Tibial nerve (tissue), 4 donors: ENCODE data around the gene CCNDBP1. TPM values are rescaled to one million over a fixed set of nuclear protein-coding genes. Genes with fewer than 3 reads are reported as not detected.
"Not testable (repeated sequence)": the region's sequence is repeated elsewhere in the genome, so short reads cannot be mapped to it uniquely, and the experiment has no call there.

Experiments
- DNase-seq, 2 donors: peaks; one replicate each; pipeline ENCODE4 v3.0.0-alpha.2; 2019; ENCODE audit warnings: low spot score in 2 of 2
- H3K27ac ChIP-seq, 4 donors: fragments of 200-600 bp; sonication (generic) in 3 of 4; one replicate each; pipeline ENCODE4 v1.5.1; 2017 to 2019; ENCODE audit warnings: mild to moderate bottlenecking in 1 of 4
- H3K27me3 ChIP-seq, 2 donors: fragments of 200-600 bp; sonication (generic) in 1 of 2; one replicate each; pipeline versions ENCODE4 v1.5.1 to v1.6.0; 2017 to 2019
- H3K36me3 ChIP-seq, 3 donors: fragments of 200-600 bp; sonication (generic); one replicate each; pipeline ENCODE4 v1.5.1; 2018 to 2019
- H3K4me1 ChIP-seq, 4 donors: fragments of 200-600 bp; sonication (generic) in 3 of 4; one replicate each; pipeline ENCODE4 v1.5.1; 2017 to 2019
- H3K4me3 ChIP-seq, 4 donors: fragments of 200-600 bp; sonication (generic) in 3 of 4; one replicate each; pipeline ENCODE4 v1.5.1; 2017 to 2019; ENCODE audit warnings: mild to moderate bottlenecking in 1 of 4, moderate library complexity in 1 of 4
- H3K9me3 ChIP-seq, 4 donors: fragments of 200-600 bp; sonication (generic) in 3 of 4; one replicate each; pipeline ENCODE4 v1.5.1; 2017 to 2019
- EP300 ChIP-seq, 2 donors: sonication (generic); formaldehyde crosslinking; IDR thresholded peaks; one replicate each; pipeline ENCODE4 v1.6.1; 2017; ENCODE audit warnings: antibody characterized with exemption in 2 of 2, mild to moderate bottlenecking in 1 of 2
- POLR2A ChIP-seq, 2 donors: fragments of 450-650 bp; IDR thresholded peaks; one replicate each; pipeline ENCODE4 v1.6.1; 2017; ENCODE audit warnings: antibody characterized with exemption in 2 of 2, mild to moderate bottlenecking in 2 of 2, moderate library complexity in 2 of 2
- WGBS, 2 donors: methylation state at CpG; one replicate each; pipeline ENCODE4 v1.1.5; 2018; 5-methylcytosine and 5-hydroxymethylcytosine counted together
- total RNA-seq, 4 donors: library from RNA; depleted of rRNA; stranded (reverse); fragments of >200 nt; gene quantifications; one replicate each; pipeline ENCODE4 v1.1.0, GENCODE V29; 2016
- TF ChIP-seq, protein P1 (sequence below), 5 experiments: fragments of 200-600 bp in 3 of 5; fragments of 450-650 bp in 2 of 5; sonication (generic) in 3 of 5; IDR thresholded peaks; one replicate each; pipeline ENCODE4 v1.5.1; 2016 to 2019; ENCODE audit warnings: antibody characterized with exemption in 5 of 5, mild to moderate bottlenecking in 3 of 5, moderate library complexity in 2 of 5

CCNDBP1 gene
- total RNA-seq, 4 donors from 2014 or later, result 59.4 to 171 (median 97.2) TPM

DNA sequence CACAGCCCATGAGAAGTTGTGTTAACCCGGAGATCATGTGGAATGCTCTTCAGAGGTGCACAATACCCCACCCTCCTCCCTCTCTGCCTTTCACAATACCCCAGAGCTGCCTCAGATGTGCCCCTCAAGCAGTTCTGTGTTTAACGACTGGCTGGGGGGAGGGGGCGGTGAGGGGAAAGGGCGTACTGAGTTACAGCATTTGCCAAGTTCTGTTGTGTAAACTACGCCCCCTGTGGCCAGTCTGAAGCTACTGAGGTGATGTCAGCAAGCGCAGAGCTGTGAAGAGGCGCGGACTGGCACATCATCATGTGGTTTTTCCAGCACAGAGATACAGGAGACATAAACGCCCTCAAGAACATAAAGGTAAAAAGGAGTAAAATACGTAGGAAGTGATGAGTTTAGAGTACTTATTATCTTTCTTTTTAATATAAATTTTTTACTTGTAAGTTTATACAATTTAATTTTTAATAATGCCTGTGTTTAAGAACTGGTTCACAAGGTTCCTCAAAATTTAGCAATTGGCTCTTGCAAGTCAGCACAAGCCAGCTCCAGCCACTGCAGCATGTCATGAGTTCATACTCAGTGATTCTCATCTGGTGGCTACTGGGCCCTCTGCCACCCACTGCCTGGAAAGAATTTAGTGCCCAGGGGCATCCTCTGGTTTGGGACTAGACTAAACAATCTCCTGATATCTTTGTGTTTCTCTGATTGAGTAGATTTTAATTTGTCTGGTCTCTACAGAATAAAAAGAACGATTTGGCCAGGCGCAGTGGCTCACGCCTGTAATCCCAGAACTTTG is 33.9 kb downstream of the CCNDBP1 start:
- Histone ChIP-seq H3K36me3 (no peaks in the 10 kb centered on the region), H3K4me1 (no peaks in the 10 kb centered on the region), H3K27me3 (no peaks in the 10 kb centered on the region), H3K27ac (no peak overlapping the region), H3K4me3 (no peak overlapping the region), H3K9me3 (peaks cover 0 to 3% (median 0%) of the 10 kb centered on the region in 4 donors)
- 37 to 43% methylated on average over 13 of the region's 13 CpGs for WGBS, 2 donors
- DNase-seq, result no peak
- no peak for TF ChIP-seq EP300 (IDR thresholded peaks at IDR 0.05)
- TF ChIP-seq, protein P1, sequence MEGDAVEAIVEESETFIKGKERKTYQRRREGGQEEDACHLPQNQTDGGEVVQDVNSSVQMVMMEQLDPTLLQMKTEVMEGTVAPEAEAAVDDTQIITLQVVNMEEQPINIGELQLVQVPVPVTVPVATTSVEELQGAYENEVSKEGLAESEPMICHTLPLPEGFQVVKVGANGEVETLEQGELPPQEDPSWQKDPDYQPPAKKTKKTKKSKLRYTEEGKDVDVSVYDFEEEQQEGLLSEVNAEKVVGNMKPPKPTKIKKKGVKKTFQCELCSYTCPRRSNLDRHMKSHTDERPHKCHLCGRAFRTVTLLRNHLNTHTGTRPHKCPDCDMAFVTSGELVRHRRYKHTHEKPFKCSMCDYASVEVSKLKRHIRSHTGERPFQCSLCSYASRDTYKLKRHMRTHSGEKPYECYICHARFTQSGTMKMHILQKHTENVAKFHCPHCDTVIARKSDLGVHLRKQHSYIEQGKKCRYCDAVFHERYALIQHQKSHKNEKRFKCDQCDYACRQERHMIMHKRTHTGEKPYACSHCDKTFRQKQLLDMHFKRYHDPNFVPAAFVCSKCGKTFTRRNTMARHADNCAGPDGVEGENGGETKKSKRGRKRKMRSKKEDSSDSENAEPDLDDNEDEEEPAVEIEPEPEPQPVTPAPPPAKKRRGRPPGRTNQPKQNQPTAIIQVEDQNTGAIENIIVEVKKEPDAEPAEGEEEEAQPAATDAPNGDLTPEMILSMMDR (IDR thresholded peaks at IDR 0.05), result no peak
- TF ChIP-seq POLR2A (IDR thresholded peaks at IDR 0.05), result no peak

DNA sequence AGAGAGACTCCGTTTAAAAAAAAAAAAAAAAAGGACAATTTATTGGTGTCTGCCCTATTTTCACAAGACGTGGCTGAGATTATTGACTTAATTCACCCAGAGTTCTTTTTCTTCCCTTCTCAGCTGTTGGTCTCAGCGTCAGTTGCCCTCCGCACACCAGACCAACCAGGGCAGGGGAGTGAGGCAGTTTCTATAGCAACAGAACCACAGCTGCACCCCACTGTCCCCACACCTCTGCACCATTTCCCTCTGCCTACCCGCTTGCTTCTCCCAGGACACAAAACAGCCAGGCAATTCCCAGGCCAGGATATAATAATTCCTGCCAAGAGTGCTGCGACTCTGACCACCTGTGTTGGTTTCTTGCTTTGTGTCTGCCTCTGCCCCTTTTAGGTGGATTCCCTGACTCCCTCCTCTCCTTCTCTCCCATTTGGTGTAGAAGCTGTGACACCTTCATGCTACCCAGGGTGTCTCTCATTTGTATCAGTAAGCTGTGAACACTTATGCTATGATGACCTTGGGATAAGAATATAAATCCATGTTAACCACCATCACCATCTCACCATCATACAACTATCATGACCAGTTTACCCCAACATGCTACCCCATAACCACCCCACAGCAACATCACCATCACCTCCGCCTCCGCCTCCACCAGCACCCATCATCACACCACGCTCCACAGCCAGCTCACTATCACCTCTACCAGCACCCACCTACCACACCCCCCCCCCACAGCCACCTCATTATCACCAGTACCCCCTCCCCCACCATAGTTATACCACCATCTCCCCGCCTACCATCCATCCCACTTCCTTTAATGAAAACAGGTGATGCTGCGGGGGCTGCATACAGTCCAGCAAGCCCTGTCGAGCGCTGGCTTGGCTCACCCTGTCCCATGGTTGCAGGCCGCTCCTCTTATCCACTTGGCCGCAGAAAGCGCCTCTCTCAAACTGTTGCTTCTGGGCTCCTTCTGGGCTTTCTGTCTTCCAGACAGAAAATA is 35.0 kb downstream of the CCNDBP1 start:
- WGBS, 2 donors, result 86 to 88% methylated on average over 16 of the region's 16 CpGs
- Histone ChIP-seq H3K4me1 (no peaks in the 10 kb centered on the region), H3K9me3 (peaks cover 0 to 3% (median 0%) of the 10 kb centered on the region in 4 donors), H3K4me3 (no peak overlapping the region), H3K27me3 (no peaks in the 10 kb centered on the region), H3K36me3 (no peaks in the 10 kb centered on the region), H3K27ac (no peak overlapping the region)
- no peak for DNase-seq
- TF ChIP-seq EP300 (IDR thresholded peaks at IDR 0.05), result no peak

DNA sequence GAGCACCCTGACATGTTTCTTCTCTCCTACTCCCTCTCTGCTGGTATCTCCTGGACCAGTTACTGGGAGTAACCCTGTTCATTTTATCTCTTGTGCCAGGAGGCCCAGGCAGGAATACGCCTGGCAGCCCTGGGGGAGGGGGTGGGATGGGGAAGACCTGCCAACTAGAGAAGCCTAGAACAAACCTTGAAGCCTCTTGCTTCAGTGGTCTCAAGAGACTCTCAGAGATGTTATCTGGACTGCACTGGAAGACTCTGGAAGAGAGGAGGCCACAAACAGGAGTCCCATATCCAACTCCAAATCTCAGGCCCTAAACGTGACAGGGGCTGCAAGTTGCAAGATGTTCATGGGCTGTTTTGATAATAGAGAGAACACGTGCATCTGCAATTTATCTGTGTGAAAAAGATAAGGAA is 35.8 kb downstream of the CCNDBP1 start, which contains the start of gene EPB42:
EPB42 (minus strand) TSS at position 28 of the 413 bp plus-strand sequence. CDS start 193 bp downstream, outside the sequence.
- Histone ChIP-seq H3K36me3 (no peaks in the 10 kb centered on the region), H3K4me1 (no peaks in the 10 kb centered on the region), H3K9me3 (peaks cover 0 to 3% (median 0%) of the 10 kb centered on the region in 4 donors), H3K4me3 (no peak within 1 kb of the TSS), H3K27ac (no peak within 1 kb of the TSS), H3K27me3 (no peaks in the 10 kb centered on the region)
- TF ChIP-seq EP300 (IDR thresholded peaks at IDR 0.05) (no peak), POLR2A (IDR thresholded peaks at IDR 0.05) (no peak)
- TF ChIP-seq, protein P1 (IDR thresholded peaks at IDR 0.05), result no peak
- DNase-seq, result no peak
- WGBS, 2 donors, result 78 to 81% methylated on average over 3 of the region's 3 CpGs

DNA sequence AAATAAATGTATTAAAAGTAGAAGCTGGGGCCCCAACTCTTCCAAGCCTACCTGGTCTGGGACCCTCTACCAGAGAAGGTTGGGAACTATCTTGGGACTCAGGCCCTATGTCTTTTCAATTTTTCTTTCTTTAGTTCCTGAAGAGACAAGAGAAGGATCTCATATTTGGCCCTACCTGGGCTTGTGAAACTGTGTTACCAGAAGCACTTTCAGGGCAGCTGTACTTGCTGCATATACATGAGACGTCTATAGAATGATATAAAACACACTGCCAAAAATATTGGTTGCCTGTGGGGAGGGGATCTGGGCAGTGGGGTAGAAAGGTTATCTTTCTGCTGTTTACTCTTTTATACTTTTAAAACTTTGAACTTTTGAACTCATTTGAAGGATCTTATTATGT is 36.2 kb downstream of the CCNDBP1 start:
- H3K27me3 ChIP-seq, result no peaks in the 10 kb centered on the region
- H3K27ac ChIP-seq, result no peak overlapping the region
- H3K4me3 ChIP-seq, result no peak overlapping the region
- H3K36me3 ChIP-seq, result no peaks in the 10 kb centered on the region
- peaks cover 0 to 3% (median 0%) of the 10 kb centered on the region in 4 donors for H3K9me3 ChIP-seq
- H3K4me1 ChIP-seq, result no peaks in the 10 kb centered on the region
- TF ChIP-seq, protein P1 (IDR thresholded peaks at IDR 0.05), result no peak
- TF ChIP-seq POLR2A (IDR thresholded peaks at IDR 0.05) (no peak), EP300 (IDR thresholded peaks at IDR 0.05) (no peak)
- no peak for DNase-seq
- 56% methylated on average over 1 of the region's 1 CpG for WGBS, 2 donors

DNA sequence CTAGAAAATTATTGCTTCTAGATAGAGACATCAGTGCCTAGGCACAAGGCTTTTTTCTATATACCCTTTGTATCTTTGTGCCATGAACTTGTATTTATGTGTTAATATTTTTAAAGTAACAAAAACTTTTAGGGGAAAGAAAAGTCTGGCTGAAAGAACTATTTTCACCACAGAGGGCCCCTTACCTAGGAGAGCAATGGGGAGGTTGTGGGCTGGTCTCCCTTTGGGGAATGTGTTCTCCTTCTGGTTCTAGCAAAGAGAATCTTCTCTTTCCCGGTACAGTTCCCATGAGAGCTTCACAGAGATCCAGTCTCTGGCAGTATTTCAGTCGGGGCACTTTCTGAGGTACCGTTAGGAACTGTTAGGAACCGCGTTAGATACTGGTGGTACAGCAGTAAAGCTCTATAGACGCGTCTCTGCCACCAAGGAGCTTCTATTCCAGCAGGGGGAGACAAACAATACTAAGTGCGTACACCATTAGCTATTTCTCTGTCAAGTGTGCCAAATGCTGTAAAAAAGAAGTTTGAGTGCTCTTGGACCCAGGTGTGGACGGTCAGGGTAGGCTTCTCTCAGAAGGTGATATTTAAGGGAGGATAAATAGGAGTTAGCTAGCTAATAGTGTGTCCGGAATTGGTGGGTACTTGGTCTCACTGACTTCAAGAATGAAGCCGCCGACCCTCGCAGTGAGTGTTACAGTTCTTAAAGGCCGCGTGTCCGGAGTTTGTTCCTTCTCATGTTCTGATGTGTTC is 40.2 kb downstream of the CCNDBP1 start:
- Histone ChIP-seq H3K27me3 (no peaks in the 10 kb centered on the region), H3K4me1 (peaks cover 0 to 4% (median 0%) of the 10 kb centered on the region in 4 donors), H3K4me3 (no peak overlapping the region), H3K9me3 (no peaks in the 10 kb centered on the region), H3K36me3 (no peaks in the 10 kb centered on the region), H3K27ac (no peak overlapping the region)
- TF ChIP-seq, protein P1 (IDR thresholded peaks at IDR 0.05), result peak; percentile 23 to 60 (median 46)
- TF ChIP-seq POLR2A (IDR thresholded peaks at IDR 0.05), result no peak
- peak in 1 of 2 donors; percentile 57 for DNase-seq
- 45 to 50% methylated on average over 16 of the region's 16 CpGs for WGBS, 2 donors

DNA sequence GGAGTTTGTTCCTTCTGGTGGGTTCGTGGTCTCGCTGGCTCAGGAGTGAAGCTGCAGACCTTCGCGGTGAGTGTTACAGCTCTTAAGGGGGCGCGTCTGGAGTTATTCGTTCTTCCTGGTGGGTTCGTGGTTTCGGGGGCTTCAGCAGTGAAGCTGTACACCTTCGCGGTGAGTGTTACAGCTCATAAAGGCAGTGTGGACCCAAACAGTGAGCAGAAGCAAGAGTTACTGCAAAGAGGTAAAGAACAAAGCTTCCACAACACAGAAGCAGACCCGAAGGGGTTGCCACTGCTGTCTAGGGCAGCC is 40.7 kb downstream of the CCNDBP1 start:
- not testable (repeated sequence) for H3K27ac ChIP-seq, H3K4me3 ChIP-seq, H3K9me3 ChIP-seq, H3K36me3 ChIP-seq, H3K27me3 ChIP-seq, H3K4me1 ChIP-seq, DNase-seq
- WGBS, 2 donors, result 92 to 95% methylated on average over 12 of the region's 12 CpGs
